ENCODE measurements around the gene ST6GALNAC5. TPM values are rescaled to one million over a fixed set of nuclear protein-coding genes. Genes with fewer than 3 reads are reported as not detected.

Gene ST6GALNAC5
- total RNA-seq, 1 experiment from 2014 or later, result not detected

GRCh38 chr1:76871355-76871974, 4.2 kb downstream of the ST6GALNAC5 start:
- in situ Hi-C loops (cut with HindIII; ENCODE audit: low pct_unique_long_range_greater_than_20kb, low sequenced_read_pairs) (no loop called here), intact Hi-C loops (cut with micrococcal nuclease; ENCODE audit: unreplicated experiment) (no loop called here)
- H3K36me3 ChIP-seq (ENCODE audit: control insufficient read depth, insufficient read depth, low read length), result no peaks in the 10 kb centered on the region
- TF ChIP-seq REST (IDR thresholded peaks at IDR 0.05; ENCODE audit: insufficient read depth in 1 of 2, low read depth in 2 of 2, low read length in 1 of 2), result no peak
- no peak for TF ChIP-seq CTCF (IDR thresholded peaks at IDR 0.05)
- no peak for TF ChIP-seq SIN3A (IDR thresholded peaks at IDR 0.05; ENCODE audit: borderline replicate concordance, insufficient read depth, low read depth, low read length)
- TF ChIP-seq TCF7L2 (IDR thresholded peaks at IDR 0.05; ENCODE audit: low read depth, low read length), result no peak
- TF ChIP-seq POLR2AphosphoS5 (IDR thresholded peaks at IDR 0.05; ENCODE audit: low read depth, low read length), result no peak
- CTCF ChIA-PET, result no interaction called here
- H3K9me3 ChIP-seq (ENCODE audit: control insufficient read depth, insufficient read depth, low read depth, low read length), result no peaks in the 10 kb centered on the region
- no peak overlapping the region for H3K27ac ChIP-seq (ENCODE audit: low read length)
- H3K27me3 ChIP-seq (ENCODE audit: control insufficient read depth, insufficient read depth, low read length), result peaks cover 2% of the 10 kb centered on the region; the same call in 1 of the 2 replicates
- no peak for DNase-seq (ENCODE audit: low read depth, low spot score)
- no TSS peak for BruUV-seq (replicated peaks)
- no peak overlapping the region for H3K4me3 ChIP-seq (ENCODE audit: low read depth in 2 of 2, low read length in 2 of 2)
- POLR2A ChIA-PET, result no interaction called here
- no peaks in the 10 kb centered on the region for H3K4me1 ChIP-seq (ENCODE audit: control insufficient read depth, insufficient read depth, low read length)
- ATAC-seq, result no peak

GRCh38 chr1:76872944-76873343, 5.7 kb downstream of the ST6GALNAC5 start:
- no peaks in the 10 kb centered on the region for H3K36me3 ChIP-seq (ENCODE audit: control insufficient read depth, insufficient read depth, low read length)
- CTCF ChIA-PET, result no interaction called here
- no peak for ATAC-seq
- no peak overlapping the region for H3K27ac ChIP-seq (ENCODE audit: low read length)
- peaks cover 2% of the 10 kb centered on the region; the same call in 1 of the 2 replicates for H3K27me3 ChIP-seq (ENCODE audit: control insufficient read depth, insufficient read depth, low read length)
- TF ChIP-seq REST (IDR thresholded peaks at IDR 0.05; ENCODE audit: insufficient read depth in 1 of 2, low read depth in 2 of 2, low read length in 1 of 2) (no peak), SIN3A (IDR thresholded peaks at IDR 0.05; ENCODE audit: borderline replicate concordance, insufficient read depth, low read depth, low read length) (no peak), POLR2AphosphoS5 (IDR thresholded peaks at IDR 0.05; ENCODE audit: low read depth, low read length) (no peak), CTCF (IDR thresholded peaks at IDR 0.05) (no peak), TCF7L2 (IDR thresholded peaks at IDR 0.05; ENCODE audit: low read depth, low read length) (no peak)
- H3K4me1 ChIP-seq (ENCODE audit: control insufficient read depth, insufficient read depth, low read length), result no peaks in the 10 kb centered on the region
- intact Hi-C loops (cut with micrococcal nuclease; ENCODE audit: unreplicated experiment) (no loop called here), in situ Hi-C loops (cut with HindIII; ENCODE audit: low pct_unique_long_range_greater_than_20kb, low sequenced_read_pairs) (no loop called here)
- BruUV-seq (replicated peaks), result no TSS peak
- H3K4me3 ChIP-seq (ENCODE audit: low read depth in 2 of 2, low read length in 2 of 2), result no peak overlapping the region
- POLR2A ChIA-PET, result no interaction called here
- no peaks in the 10 kb centered on the region for H3K9me3 ChIP-seq (ENCODE audit: control insufficient read depth, insufficient read depth, low read depth, low read length)
- DNase-seq (ENCODE audit: low read depth, low spot score), result no peak

Data from Panc1 (cell line).